GM18861 (cell line): ENCODE data around the gene B3GAT2.

ENCODE experiments used
- ATAC-seq: cut with Tn5 transposase; IDR thresholded peaks from one replicate; pipeline ENCODE4 v1.9.1; 2021; ENCODE audit not compliant: unreplicated experiment

The B3GAT2 gene

GRCh38 chr6:70844301-70844700 lies 112.6 kb downstream of the B3GAT2 start:
- no peak for ATAC-seq

DNA sequence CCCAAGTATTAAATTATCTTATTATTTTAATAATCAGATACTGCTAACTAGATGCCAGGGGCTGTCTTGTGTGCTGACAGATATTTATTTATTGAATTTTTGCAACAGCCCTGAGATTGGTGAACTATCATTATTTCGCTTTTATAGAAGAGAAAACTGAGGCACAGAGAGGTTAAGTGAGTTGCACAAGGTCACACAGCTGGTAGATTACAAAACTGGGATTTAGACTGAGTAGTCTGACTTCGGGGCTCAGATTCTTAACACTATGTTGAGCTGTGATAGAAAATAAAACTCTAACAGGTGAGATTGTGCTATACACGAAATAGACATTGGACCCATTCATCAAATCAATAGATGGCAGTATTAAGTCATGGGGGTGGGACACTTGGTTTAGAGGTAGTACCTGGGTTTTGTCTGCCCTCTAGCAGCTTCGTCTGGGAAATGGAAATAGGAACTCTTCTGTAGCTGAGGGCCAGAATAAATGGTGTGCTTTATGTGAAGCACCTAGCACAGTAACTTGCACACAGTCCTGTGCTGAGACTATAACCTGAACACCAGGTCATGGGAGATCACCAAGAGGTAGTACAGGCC lies 113.4 kb downstream of the B3GAT2 start:
- no peak for ATAC-seq

DNA sequence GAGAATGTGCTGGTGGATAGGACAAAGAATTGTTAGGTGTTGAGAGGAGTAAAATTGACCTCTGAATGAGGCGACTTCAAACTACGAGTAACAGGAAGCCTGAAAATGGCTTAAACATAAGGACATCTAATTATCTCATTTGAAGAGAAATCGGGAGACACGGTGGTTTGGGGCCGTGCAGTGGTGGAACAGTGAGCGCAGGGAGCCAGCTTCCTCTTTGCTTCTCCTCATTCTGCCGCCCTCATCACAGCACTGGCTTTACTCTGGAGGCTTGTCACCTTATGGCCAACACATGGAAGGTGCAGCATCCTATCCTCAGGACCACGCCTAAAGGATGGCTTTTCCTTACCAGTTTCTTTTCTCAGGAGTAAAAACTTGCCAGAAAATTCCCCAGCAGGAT lies 114.3 kb downstream of the B3GAT2 start:
- ATAC-seq = no peak

DNA sequence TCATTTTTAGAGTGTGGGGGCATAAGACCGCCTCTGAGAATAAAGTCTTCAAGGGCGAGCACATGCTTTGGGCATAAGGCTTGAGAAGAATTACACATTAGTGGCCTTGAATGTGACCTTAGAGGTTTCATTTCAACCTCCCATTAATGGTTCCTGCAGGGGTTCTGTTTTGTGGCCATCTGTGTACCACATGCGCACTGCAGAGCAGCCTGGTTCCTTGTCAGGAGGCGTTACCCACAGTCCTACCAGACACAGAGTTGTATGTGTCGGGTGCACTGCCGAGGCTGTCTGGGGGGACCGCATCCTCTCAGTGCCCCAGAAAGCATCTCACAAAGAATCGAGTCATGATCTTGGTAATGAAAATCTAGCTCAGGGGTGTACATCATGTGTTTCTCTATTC lies 115.7 kb downstream of the B3GAT2 start:
- no peak for ATAC-seq

GRCh38 chr6:70839286-70840266 lies 117.3 kb downstream of the B3GAT2 start:
- ATAC-seq = no peak

- ATAC-seq = no peak
These were observed 118.0 kb downstream of the B3GAT2 start for GRCh38 chr6:70838907-70839285.

DNA sequence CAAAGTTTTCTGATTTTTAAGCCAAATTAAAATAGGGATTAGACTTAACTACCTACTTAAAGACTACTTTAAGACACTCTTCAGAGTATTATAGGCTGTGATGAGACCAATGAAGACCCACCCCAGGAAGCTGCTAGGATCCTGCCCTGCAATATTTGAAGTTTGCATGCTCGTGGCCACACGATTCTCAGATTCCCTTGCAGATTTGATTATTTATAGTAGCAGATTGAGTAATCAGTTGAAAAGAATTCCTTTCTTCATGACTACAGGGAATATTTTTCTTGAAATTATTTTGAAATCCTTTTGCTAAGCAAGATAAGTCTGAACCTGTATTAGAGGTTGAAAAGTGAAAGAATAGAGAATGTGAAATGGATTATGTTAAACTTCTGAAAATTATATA lies 122.3 kb downstream of the B3GAT2 start:
- no peak for ATAC-seq

- ATAC-seq = no peak
These were observed 125.4 kb downstream of the B3GAT2 start for GRCh38 chr6:70831427-70831826.

- no peak for ATAC-seq
These were observed 133.2 kb downstream of the B3GAT2 start for GRCh38 chr6:70823651-70824050.

- ATAC-seq = no peak
These were observed 135.1 kb downstream of the B3GAT2 start for GRCh38 chr6:70821751-70822150.

GRCh38 chr6:70820778-70821177 lies 136.1 kb downstream of the B3GAT2 start:
- ATAC-seq = no peak

DNA sequence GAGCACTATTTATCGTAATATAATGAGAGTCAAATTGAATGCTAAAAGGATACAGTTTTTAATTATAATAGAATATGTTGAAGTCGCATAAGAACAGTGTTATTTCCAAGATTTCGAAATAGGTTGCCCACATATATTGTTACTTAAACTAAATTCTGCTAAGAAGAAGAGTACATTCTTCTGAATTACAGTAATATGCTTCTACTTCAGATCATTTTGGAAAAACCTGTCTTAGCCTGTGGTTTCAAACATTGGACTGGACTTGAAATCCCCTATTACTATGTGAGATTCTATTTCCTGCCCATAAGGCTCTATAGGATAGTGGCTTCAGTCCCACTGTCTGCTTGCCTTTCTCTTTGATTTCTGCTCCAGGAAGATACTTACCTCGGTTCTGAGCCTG lies 137.2 kb downstream of the B3GAT2 start:
- no peak for ATAC-seq

- no peak for ATAC-seq
These were observed 143.0 kb downstream of the B3GAT2 start for GRCh38 chr6:70813885-70814284.

DNA sequence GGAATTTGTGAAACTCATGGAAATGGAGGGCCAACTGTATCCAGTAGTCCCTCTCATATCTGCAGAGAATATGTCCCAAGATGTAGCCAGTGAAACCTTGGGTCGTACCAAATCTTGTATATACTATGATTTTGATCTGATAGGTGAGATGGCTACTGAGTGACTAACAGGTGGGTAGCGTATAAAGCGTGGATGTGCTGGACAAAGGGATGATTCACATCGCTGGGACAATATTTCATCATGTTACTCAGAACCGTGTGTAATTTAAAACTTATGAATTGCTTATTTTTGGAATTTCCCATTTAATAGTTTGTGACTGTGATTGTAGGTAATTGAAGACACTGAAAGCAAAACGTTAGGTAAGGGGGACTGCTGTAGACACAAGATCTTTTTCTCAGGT lies 145.1 kb downstream of the B3GAT2 start:
- ATAC-seq = no peak
